ENCODE results near the gene FAM170A. TPM values are rescaled to one million over a fixed set of nuclear protein-coding genes. Genes with fewer than 3 reads are reported as not detected.

Gene FAM170A
- total RNA-seq, 1 donor from 2014 or later: not detected

GRCh38 chr5:119613937-119614336 is 15.4 kb upstream of the FAM170A start:
- Mint-ChIP-seq H3K4me3 (ENCODE audit: unreplicated experiment) (no peak overlapping the region), H3K9me3 (ENCODE audit: low read depth) (peaks cover under 1% of the 10 kb centered on the region), H3K27me3 (ENCODE audit: low read depth) (peaks cover 10% of the 10 kb centered on the region), H3K27ac (ENCODE audit: unreplicated experiment) (no peak overlapping the region), H3K4me1 (ENCODE audit: low read depth) (no peaks in the 10 kb centered on the region), H3K36me3 (ENCODE audit: low read depth) (no peaks in the 10 kb centered on the region)
- no peak for TF ChIP-seq CTCF (IDR thresholded peaks at IDR 0.05)
- no peak for DNase-seq (ENCODE audit: low spot score)

GRCh38 chr5:119614838-119615237 is 14.5 kb upstream of the FAM170A start:
- H3K27ac Mint-ChIP-seq (ENCODE audit: unreplicated experiment): no peak overlapping the region

GRCh38 chr5:119626086-119626485 is 3.3 kb upstream of the FAM170A start:
- DNase-seq (ENCODE audit: low spot score): no peak
- Mint-ChIP-seq H3K9me3 (ENCODE audit: low read depth) (peaks cover 8% of the 10 kb centered on the region), H3K4me1 (ENCODE audit: low read depth) (no peaks in the 10 kb centered on the region), H3K4me3 (ENCODE audit: unreplicated experiment) (no peak overlapping the region), H3K27ac (ENCODE audit: unreplicated experiment) (no peak overlapping the region), H3K36me3 (ENCODE audit: low read depth) (no peaks in the 10 kb centered on the region), H3K27me3 (ENCODE audit: low read depth) (peaks cover 24% of the 10 kb centered on the region)
- TF ChIP-seq CTCF (IDR thresholded peaks at IDR 0.05): no peak

More at GRCh38 chr5:119614838-119615237, 14.5 kb upstream of the FAM170A start:
- peaks cover 8% of the 10 kb centered on the region for H3K9me3 Mint-ChIP-seq (ENCODE audit: low read depth)
- no peaks in the 10 kb centered on the region for H3K4me1 Mint-ChIP-seq (ENCODE audit: low read depth)
- no peak for DNase-seq (ENCODE audit: low spot score)
- no peaks in the 10 kb centered on the region for H3K36me3 Mint-ChIP-seq (ENCODE audit: low read depth)
- peaks cover 16% of the 10 kb centered on the region for H3K27me3 Mint-ChIP-seq (ENCODE audit: low read depth)
- no peak for TF ChIP-seq CTCF (IDR thresholded peaks at IDR 0.05)
- no peak overlapping the region for H3K4me3 Mint-ChIP-seq (ENCODE audit: unreplicated experiment)

- Mint-ChIP-seq H3K4me3 (ENCODE audit: unreplicated experiment) (no peak overlapping the region), H3K9me3 (ENCODE audit: low read depth) (peaks cover 3% of the 10 kb centered on the region), H3K4me1 (ENCODE audit: low read depth) (no peaks in the 10 kb centered on the region), H3K36me3 (ENCODE audit: low read depth) (no peaks in the 10 kb centered on the region), H3K27ac (ENCODE audit: unreplicated experiment) (no peak overlapping the region), H3K27me3 (ENCODE audit: low read depth) (peaks cover 15% of the 10 kb centered on the region)
- TF ChIP-seq CTCF (IDR thresholded peaks at IDR 0.05): no peak
- DNase-seq (ENCODE audit: low spot score): no peak
Observed at GRCh38 chr5:119630752-119631440, 1.5 kb downstream of the FAM170A start.

GRCh38 chr5:119631660-119632059 is 2.3 kb downstream of the FAM170A start:
- no peak for TF ChIP-seq CTCF (IDR thresholded peaks at IDR 0.05)
- no peak for DNase-seq (ENCODE audit: low spot score)
- Mint-ChIP-seq H3K36me3 (ENCODE audit: low read depth) (no peaks in the 10 kb centered on the region), H3K4me3 (ENCODE audit: unreplicated experiment) (no peak overlapping the region), H3K27me3 (ENCODE audit: low read depth) (peaks cover 11% of the 10 kb centered on the region), H3K4me1 (ENCODE audit: low read depth) (no peaks in the 10 kb centered on the region), H3K9me3 (ENCODE audit: low read depth) (peaks cover 3% of the 10 kb centered on the region), H3K27ac (ENCODE audit: unreplicated experiment) (no peak overlapping the region)
